DND-41 (cell line): Measurements from ENCODE around the gene BTBD2.

Source experiments
- ATAC-seq: fragments of 200-7000 bp; cut with Tn5 transposase; 3 replicates; pipeline ENCODE4 v1.9.1; 2021; ENCODE audit warnings: low read depth; ENCODE audit not compliant: insufficient read depth
- DNase-seq: peaks from one replicate; pipeline ENCODE4 v3.0.0-alpha.2; 2020
- H2AFZ ChIP-seq: 2 replicates; pipeline ENCODE4 v1.6.0; 2012; ENCODE audit warnings: low read depth, low read length
- H3K27ac ChIP-seq: 2 replicates; pipeline ENCODE4 v1.5.1; 2012; ENCODE audit warnings: low read length, inconsistent platforms
- H3K27me3 ChIP-seq: fragments of 200-600 bp; sonication (generic); 2 replicates; pipeline ENCODE4 v1.6.0; 2012; ENCODE audit warnings: low read length, mild to moderate bottlenecking, inconsistent platforms; ENCODE audit not compliant: insufficient read depth, poor library complexity
- H3K36me3 ChIP-seq: 2 replicates; pipeline ENCODE4 v1.5.1; 2012; ENCODE audit warnings: low read length, inconsistent platforms; ENCODE audit not compliant: insufficient read depth
- H3K4me1 ChIP-seq: 2 replicates; pipeline ENCODE4 v1.5.1; 2012; ENCODE audit warnings: mild to moderate bottlenecking, low read length; ENCODE audit not compliant: insufficient read depth
- H3K4me2 ChIP-seq: 2 replicates; pipeline ENCODE4 v1.6.0; 2012; ENCODE audit warnings: mild to moderate bottlenecking, moderate library complexity, low read length, inconsistent platforms; ENCODE audit not compliant: insufficient read depth
- H3K4me3 ChIP-seq, 2 experiments: fragments of 200-600 bp in 1 of 2; shearing (Covaris generic) in 1 of 2; 2 replicates each; pipeline ENCODE4 v1.5.1; 2012 to 2016; ENCODE audit warnings: inconsistent platforms in 2 of 2, low read length in 2 of 2, mild to moderate bottlenecking in 2 of 2, low read depth in 1 of 2, moderate library complexity in 1 of 2
- H3K79me2 ChIP-seq: 2 replicates; pipeline ENCODE4 v1.6.0; 2012; ENCODE audit warnings: low read length, inconsistent platforms; ENCODE audit not compliant: insufficient read depth
- H3K9ac ChIP-seq: 2 replicates; pipeline ENCODE4 v1.6.0; 2012; ENCODE audit warnings: low read depth, mild to moderate bottlenecking, inconsistent platforms, low read length, moderate library complexity
- H3K9me3 ChIP-seq: 2 replicates; pipeline ENCODE4 v1.5.1; 2012; ENCODE audit warnings: low read length, moderate library complexity, mild to moderate bottlenecking, inconsistent platforms; ENCODE audit not compliant: insufficient read depth, severe bottlenecking
- H4K20me1 ChIP-seq: 2 replicates; pipeline ENCODE4 v1.6.0; 2012; ENCODE audit warnings: low read length; ENCODE audit not compliant: insufficient read depth
- CTCF ChIP-seq: IDR thresholded peaks from 2 replicates; pipeline ENCODE4 v1.5.1; 2012; ENCODE audit warnings: borderline replicate concordance, low read length, moderate library complexity, mild to moderate bottlenecking; ENCODE audit not compliant: poor library complexity, severe bottlenecking; ENCODE audit errors: extremely low read depth
- EZH2 ChIP-seq: IDR thresholded peaks from 3 replicates; pipeline ENCODE4 v1.6.1; 2012; ENCODE audit warnings: borderline replicate concordance, low read depth, mild to moderate bottlenecking, moderate library complexity, low read length, inconsistent platforms; ENCODE audit not compliant: severe bottlenecking

The BTBD2 gene

DNA sequence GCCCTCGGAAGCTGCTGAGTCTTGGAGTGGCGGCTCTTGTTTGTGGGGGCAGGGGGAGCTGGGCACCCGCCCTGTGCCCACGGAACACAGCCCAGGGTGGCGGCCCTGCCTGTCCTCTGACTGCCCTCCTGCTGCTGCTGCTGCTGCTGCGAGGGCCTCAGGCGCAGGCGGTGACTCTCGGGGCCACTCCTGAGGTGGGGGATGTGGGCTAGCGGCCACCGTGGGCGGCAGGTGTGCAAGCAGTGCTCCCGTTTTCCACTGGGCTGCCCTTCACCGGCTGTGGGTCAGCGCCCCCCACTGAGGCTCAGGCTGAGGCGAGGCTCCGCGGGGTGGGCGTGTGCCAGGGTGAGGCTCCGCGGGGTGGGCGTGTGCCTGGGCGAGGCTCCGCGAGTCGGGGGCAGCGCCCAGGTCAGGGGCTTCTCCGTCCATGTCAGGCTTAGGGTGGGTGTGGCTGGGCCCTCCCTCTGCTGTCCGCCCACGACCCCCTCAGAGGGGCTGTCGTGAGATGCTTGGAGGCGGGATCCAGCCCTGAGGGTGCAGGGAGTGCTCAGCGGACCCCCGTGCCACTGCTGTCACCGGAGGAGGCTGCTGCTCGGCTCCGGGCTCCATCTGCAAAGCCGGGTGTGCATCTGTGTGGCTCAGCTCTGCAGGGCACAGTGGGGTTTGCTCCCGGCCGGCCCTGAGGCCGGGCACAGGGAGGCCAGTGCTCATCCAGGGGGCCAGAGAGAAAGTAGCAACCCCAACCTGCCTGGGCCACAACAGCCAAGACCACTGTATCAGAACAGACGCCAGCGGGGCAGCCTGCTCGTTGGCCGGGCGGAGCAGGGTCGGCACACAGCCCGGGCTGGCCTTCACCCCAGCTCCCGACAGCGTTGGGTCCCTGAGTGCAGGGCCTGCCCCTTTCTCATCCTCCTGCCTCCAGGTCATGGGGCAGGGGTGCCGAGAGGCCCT, 60.1 kb downstream of the BTBD2 start:
- no peaks in the 10 kb centered on the region for H3K4me1 ChIP-seq
- TF ChIP-seq EZH2: no peak
- no peak for TF ChIP-seq CTCF
- peaks cover 93% of the 10 kb centered on the region for H3K79me2 ChIP-seq
- H3K36me3 ChIP-seq: peaks cover 51% of the 10 kb centered on the region
- H2AFZ ChIP-seq: no peak overlapping the region
- no peak overlapping the region for H3K27ac ChIP-seq
- ATAC-seq: no peak; the same call in 2 of the 3 replicates
- no peak overlapping the region for H3K9ac ChIP-seq
- no peak overlapping the region for H3K4me3 ChIP-seq
- no peak overlapping the region for H3K4me2 ChIP-seq
- peaks cover 85% of the 10 kb centered on the region for H4K20me1 ChIP-seq
- no peaks in the 10 kb centered on the region for H3K27me3 ChIP-seq
- no peaks in the 10 kb centered on the region for H3K9me3 ChIP-seq
- DNase-seq: no peak

GRCh38 chr19:1954532-1954933, 61.0 kb downstream of the BTBD2 start:
- peaks cover 93% of the 10 kb centered on the region for H3K79me2 ChIP-seq
- no peak overlapping the region for H3K4me2 ChIP-seq
- H3K9me3 ChIP-seq: no peaks in the 10 kb centered on the region
- H4K20me1 ChIP-seq: peaks cover 82% of the 10 kb centered on the region
- TF ChIP-seq EZH2: no peak
- TF ChIP-seq CTCF: no peak
- no peak overlapping the region for H3K27ac ChIP-seq
- H2AFZ ChIP-seq: no peak overlapping the region
- peaks cover 49% of the 10 kb centered on the region for H3K36me3 ChIP-seq
- H3K27me3 ChIP-seq: no peaks in the 10 kb centered on the region
- no peak overlapping the region for H3K9ac ChIP-seq
- ATAC-seq (no peak), DNase-seq (no peak)
- no peak overlapping the region for H3K4me3 ChIP-seq
- no peaks in the 10 kb centered on the region for H3K4me1 ChIP-seq

DNA sequence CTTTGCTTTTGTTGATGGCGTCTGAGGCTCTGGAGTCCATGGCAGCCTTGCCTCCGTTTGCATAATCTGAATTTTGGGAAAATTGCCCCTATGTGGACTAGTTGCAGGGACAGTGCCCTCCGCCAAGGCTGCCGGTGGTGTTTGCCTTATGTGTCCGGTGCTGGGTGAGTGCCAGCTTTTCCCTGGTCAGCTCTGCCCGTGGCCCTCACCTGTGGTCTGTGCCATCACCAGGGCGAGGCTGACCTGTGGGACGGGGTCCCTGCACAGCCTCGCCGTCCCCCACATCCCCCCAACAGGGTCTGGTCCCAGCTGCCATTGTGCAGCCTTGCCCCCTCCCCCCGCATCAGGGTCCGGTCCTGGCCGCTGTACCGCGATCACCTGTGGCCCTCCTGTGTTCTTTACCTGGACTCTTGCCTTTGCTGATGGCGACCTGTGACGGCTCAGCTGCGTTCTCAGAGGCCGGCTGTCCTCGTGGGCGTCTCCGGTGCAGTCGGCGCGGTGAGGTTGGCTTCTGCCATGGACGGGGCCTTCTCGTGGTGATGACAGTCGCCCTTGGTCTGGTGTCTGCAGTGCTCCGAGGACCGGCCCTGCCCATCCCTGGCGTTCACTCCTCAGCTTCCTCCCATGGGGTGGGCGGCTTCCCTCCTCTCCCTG, 61.9 kb downstream of the BTBD2 start:
- peaks cover 58% of the 10 kb centered on the region for H3K36me3 ChIP-seq
- H3K9me3 ChIP-seq: no peaks in the 10 kb centered on the region
- no peak overlapping the region for H3K4me2 ChIP-seq
- no peak overlapping the region for H3K4me3 ChIP-seq
- DNase-seq (no peak), ATAC-seq (no peak)
- H4K20me1 ChIP-seq: peaks cover 87% of the 10 kb centered on the region
- no peak overlapping the region for H2AFZ ChIP-seq
- TF ChIP-seq EZH2 (no peak), CTCF (no peak)
- no peak overlapping the region for H3K9ac ChIP-seq
- no peaks in the 10 kb centered on the region for H3K4me1 ChIP-seq
- H3K27me3 ChIP-seq: no peaks in the 10 kb centered on the region
- no peak overlapping the region for H3K27ac ChIP-seq
- H3K79me2 ChIP-seq: peaks cover 96% of the 10 kb centered on the region
